HepG2 (cell line): Measurements from ENCODE around the gene FBXO24. TPM values are rescaled to one million over a fixed set of nuclear protein-coding genes. Genes with fewer than 3 reads are reported as not detected.

Experiments used
- AGO1 ChIP-seq: fragments of 200-400 bp; formaldehyde crosslinking; IDR thresholded peaks from 2 replicates; pipeline ENCODE4 v1.6.1; 2017; ENCODE audit warnings: mild to moderate bottlenecking, low read depth, low read length, moderate library complexity; ENCODE audit not compliant: poor library complexity, severe bottlenecking
- ATF4 ChIP-seq, 2 experiments: fragments of 450-650 bp in 1 of 2; sonication (generic) in 1 of 2; formaldehyde crosslinking; IDR thresholded peaks; 2 replicates each; pipeline versions ENCODE4 v1.5.0 to v1.8.0; 2020 to 2022; ENCODE audit warnings: mild to moderate bottlenecking in 1 of 2, missing genetic modification reagents in 1 of 2
- GMEB1 ChIP-seq: sonication (generic); formaldehyde crosslinking; IDR thresholded peaks from 2 replicates; pipeline ENCODE4 v1.5.1; 2020; ENCODE audit warnings: missing genetic modification reagents, mild to moderate bottlenecking, borderline replicate concordance
- HNF1B ChIP-seq: sonication (generic); formaldehyde crosslinking; IDR thresholded peaks from 2 replicates; pipeline ENCODE4 v1.5.1; 2020; ENCODE audit warnings: mild to moderate bottlenecking, moderate library complexity, missing genetic modification reagents
- IKZF1 ChIP-seq: fragments of 450-650 bp; IDR thresholded peaks from 2 replicates; pipeline ENCODE4 v1.7.1; 2016
- NFAT5 ChIP-seq: sonication (generic); formaldehyde crosslinking; IDR thresholded peaks from 2 replicates; pipeline ENCODE4 v1.4.0; 2020; ENCODE audit warnings: missing genetic modification reagents
- RBFOX2 ChIP-seq: fragments of 200-400 bp; formaldehyde crosslinking; IDR thresholded peaks from 2 replicates; pipeline ENCODE4 v1.6.1; 2017; ENCODE audit warnings: low read depth, mild to moderate bottlenecking, low read length
- REL ChIP-seq: sonication (generic); formaldehyde crosslinking; conservative IDR thresholded peaks from 2 replicates; pipeline ENCODE4 v1.8.0; 2022; ENCODE audit warnings: mild to moderate bottlenecking, missing genetic modification reagents, moderate library complexity
- REPIN1 ChIP-seq: sonication (generic); formaldehyde crosslinking; IDR thresholded peaks from 2 replicates; pipeline ENCODE4 v1.8.0; 2022; ENCODE audit warnings: missing genetic modification reagents, low read depth, mild to moderate bottlenecking, borderline replicate concordance
- THAP11 ChIP-seq: IDR thresholded peaks from 2 replicates; pipeline ENCODE4 v1.6.1; 2016; ENCODE audit warnings: missing biosample characterization, missing genetic modification reagents
- TRIM24 ChIP-seq: sonication (generic); formaldehyde crosslinking; IDR thresholded peaks from 2 replicates; pipeline ENCODE4 v1.8.0; 2022; ENCODE audit warnings: mild to moderate bottlenecking, missing genetic modification reagents
- ZBTB43 ChIP-seq: sonication (generic); formaldehyde crosslinking; conservative IDR thresholded peaks from 2 replicates; pipeline ENCODE4 v1.4.0; 2020; ENCODE audit warnings: missing genetic modification reagents
- ZNF574 ChIP-seq: sonication (generic); formaldehyde crosslinking; IDR thresholded peaks from 2 replicates; pipeline ENCODE4 v1.4.0; 2020; ENCODE audit warnings: missing genetic modification reagents
- ZNF788 ChIP-seq: sonication (generic); formaldehyde crosslinking; IDR thresholded peaks from 2 replicates; pipeline ENCODE4 v1.5.0; 2020; ENCODE audit warnings: mild to moderate bottlenecking, missing genetic modification reagents, borderline replicate concordance
- polyA plus RNA-seq, 8 experiments: library from polyadenylated mRNA; depleted of rRNA in 3 of 8; stranded (reverse) in 7 of 8; unstranded in 1 of 8; fragments of >200 nt; fragmentation: Illumina TruSeq in 4 of 8; extraction: Trizol in 4 of 8; gene quantifications; 2 replicates each; pipeline versions ENCODE4 v1.2.1 to v1.2.3, GENCODE V29; 2011 to 2016; ENCODE audit warnings: low read depth in 4 of 8, missing spikeins in 1 of 8, mixed read lengths in 1 of 8; ENCODE audit not compliant: insufficient read depth in 1 of 8
- total RNA-seq, 5 experiments: library from RNA; depleted of rRNA; stranded (reverse); fragments of >200 nt; fragmentation: Illumina TruSeq; extraction: Trizol; gene quantifications; 2 replicates each; pipeline ENCODE4 v1.2.3, GENCODE V29; 2016; ENCODE audit warnings: low read depth in 1 of 5

Gene FBXO24
- total and polyA plus RNA-seq, 2 of the 13 experiments (the other 11 are each of a cell fraction or from before 2014, with no cell fraction given): 0.20 to 0.55 TPM

- TF ChIP-seq THAP11 (CRISPR knock-in tag): peak; percentile 64
- TF ChIP-seq ZNF788 (CRISPR knock-in tag): no peak
- TF ChIP-seq ZNF574 (CRISPR knock-in tag): peak; percentile 31; the same call in 1 of the 2 replicates
- TF ChIP-seq NFAT5 (CRISPR knock-in tag): no peak
- peak; percentile 95 for TF ChIP-seq RBFOX2
- no peak for TF ChIP-seq ZBTB43 (CRISPR knock-in tag)
- peak; percentile 66; the same call in 1 of the 2 replicates for TF ChIP-seq GMEB1 (CRISPR knock-in tag)
- TF ChIP-seq ATF4 (CRISPR knock-in tag; IDR thresholded peaks at IDR 0.05): no peak
- TF ChIP-seq REPIN1 (CRISPR knock-in tag): no peak
- no peak for TF ChIP-seq IKZF1
- TF ChIP-seq AGO1: peak; percentile 37
- no peak for TF ChIP-seq REL (CRISPR knock-in tag)
- peak; percentile 38; the same call in 1 of the 2 replicates for TF ChIP-seq HNF1B (CRISPR knock-in tag)
- TF ChIP-seq TRIM24: no peak
Observed at GRCh38 chr7:100611983-100612729, 26.0 kb downstream of the FBXO24 start, which contains the start of gene MOSPD3 (continued).
